ENCODE measurements around the gene CHM. TPM values are rescaled to one million over a fixed set of nuclear protein-coding genes. Genes with fewer than 3 reads are reported as not detected.
"Not testable (repeated sequence)": the region's sequence is repeated elsewhere in the genome, so short reads cannot be mapped to it uniquely, and the experiment has no call there.

Gene CHM
- total and polyA plus RNA-seq, 2 experiments from 2014 or later, result 11.6 to 24.8 TPM

DNA sequence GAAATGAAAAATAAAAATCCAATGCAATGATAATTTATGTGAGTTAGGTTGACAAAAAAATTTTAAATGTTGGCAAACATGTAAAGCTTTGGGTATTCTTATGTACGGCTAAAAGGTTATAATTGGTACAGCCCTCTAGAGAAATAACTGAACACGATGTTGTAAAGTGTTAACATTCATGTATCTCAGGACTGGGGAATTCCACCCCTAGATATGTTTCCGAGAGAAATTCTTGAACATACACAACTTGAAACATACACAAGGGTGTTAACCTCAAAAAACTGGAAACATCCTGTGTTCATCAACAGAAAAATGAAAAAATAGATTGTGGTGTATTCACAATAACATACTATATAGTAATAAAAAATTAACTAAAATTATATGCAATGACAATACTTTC lies 91.8 kb downstream of the CHM start:
- WGBS (ENCODE audit: low lambda C conversion rate, missing lambda C conversion rate), result 76% methylated on average over 3 of the region's 3 CpGs
- no peaks in the 10 kb centered on the region for H3K4me1 ChIP-seq (ENCODE audit: insufficient read depth)
- no peak for DNase-seq (ENCODE audit: low spot score)
- H3K27me3 ChIP-seq, result no peaks in the 10 kb centered on the region
- no peak overlapping the region for H3K27ac ChIP-seq
- H3K4me3 ChIP-seq, result no peak overlapping the region
- no peak overlapping the region for H3K4me2 ChIP-seq
- H2AFZ ChIP-seq, result no peak overlapping the region
- H3K9me2 ChIP-seq (replicated peaks; ENCODE audit: insufficient read depth), result no peaks in the 10 kb centered on the region
- no peaks in the 10 kb centered on the region for H4K20me1 ChIP-seq (ENCODE audit: insufficient read depth, poor library complexity, severe bottlenecking)
- TF ChIP-seq, protein P1, sequence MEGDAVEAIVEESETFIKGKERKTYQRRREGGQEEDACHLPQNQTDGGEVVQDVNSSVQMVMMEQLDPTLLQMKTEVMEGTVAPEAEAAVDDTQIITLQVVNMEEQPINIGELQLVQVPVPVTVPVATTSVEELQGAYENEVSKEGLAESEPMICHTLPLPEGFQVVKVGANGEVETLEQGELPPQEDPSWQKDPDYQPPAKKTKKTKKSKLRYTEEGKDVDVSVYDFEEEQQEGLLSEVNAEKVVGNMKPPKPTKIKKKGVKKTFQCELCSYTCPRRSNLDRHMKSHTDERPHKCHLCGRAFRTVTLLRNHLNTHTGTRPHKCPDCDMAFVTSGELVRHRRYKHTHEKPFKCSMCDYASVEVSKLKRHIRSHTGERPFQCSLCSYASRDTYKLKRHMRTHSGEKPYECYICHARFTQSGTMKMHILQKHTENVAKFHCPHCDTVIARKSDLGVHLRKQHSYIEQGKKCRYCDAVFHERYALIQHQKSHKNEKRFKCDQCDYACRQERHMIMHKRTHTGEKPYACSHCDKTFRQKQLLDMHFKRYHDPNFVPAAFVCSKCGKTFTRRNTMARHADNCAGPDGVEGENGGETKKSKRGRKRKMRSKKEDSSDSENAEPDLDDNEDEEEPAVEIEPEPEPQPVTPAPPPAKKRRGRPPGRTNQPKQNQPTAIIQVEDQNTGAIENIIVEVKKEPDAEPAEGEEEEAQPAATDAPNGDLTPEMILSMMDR (IDR thresholded peaks at IDR 0.05; ENCODE audit: poor library complexity), result no peak
- TF ChIP-seq EZH2 (IDR thresholded peaks at IDR 0.05; ENCODE audit: borderline replicate concordance) (no peak), EZH2phosphoT487 (IDR thresholded peaks at IDR 0.05; ENCODE audit: low read depth, severe bottlenecking, unreplicated experiment) (no peak)
- H3K9me3 ChIP-seq (ENCODE audit: low read depth), result no peaks in the 10 kb centered on the region
- H3K36me3 ChIP-seq (replicated peaks; ENCODE audit: insufficient read depth, low read depth), result no peaks in the 10 kb centered on the region
- H3K79me2 ChIP-seq, result no peaks in the 10 kb centered on the region

DNA sequence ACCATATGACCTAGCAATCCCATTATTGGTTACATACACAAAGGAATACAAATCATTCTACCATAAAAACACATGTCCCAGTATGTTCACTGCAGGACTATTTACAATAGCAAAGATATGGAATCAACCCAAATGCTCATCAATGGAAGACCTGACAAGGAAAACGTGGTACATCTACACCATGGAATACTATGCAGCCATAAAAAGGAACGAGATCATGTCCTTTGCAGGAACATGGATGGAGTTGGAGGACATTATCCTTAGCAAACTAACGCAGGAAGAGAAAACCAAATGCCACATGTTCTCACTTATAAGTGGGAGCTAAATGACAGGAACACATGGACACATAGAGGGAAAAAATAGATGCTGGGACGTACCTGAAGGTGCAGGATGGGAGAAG lies 102.6 kb downstream of the CHM start:
- 55% methylated on average over 4 of the region's 4 CpGs for WGBS (ENCODE audit: low lambda C conversion rate, missing lambda C conversion rate)
- H3K27ac ChIP-seq; H3K36me3 ChIP-seq (replicated peaks; ENCODE audit: insufficient read depth, low read depth); H3K79me2 ChIP-seq; H3K4me2 ChIP-seq; H4K20me1 ChIP-seq (ENCODE audit: insufficient read depth, poor library complexity, severe bottlenecking); H3K4me1 ChIP-seq (ENCODE audit: insufficient read depth); DNase-seq (ENCODE audit: low spot score); H3K9me3 ChIP-seq (ENCODE audit: low read depth); H3K4me3 ChIP-seq; H3K27me3 ChIP-seq; H3K9me2 ChIP-seq (replicated peaks; ENCODE audit: insufficient read depth); H2AFZ ChIP-seq: not testable (repeated sequence)

- Histone ChIP-seq H3K36me3 (replicated peaks; ENCODE audit: insufficient read depth, low read depth) (no peaks in the 10 kb centered on the region), H3K9me3 (ENCODE audit: low read depth) (peaks cover 9% of the 10 kb centered on the region), H3K79me2 (no peaks in the 10 kb centered on the region), H3K27me3 (no peaks in the 10 kb centered on the region), H3K4me2 (no peak overlapping the region), H3K4me3 (no peak overlapping the region), H3K9me2 (replicated peaks; ENCODE audit: insufficient read depth) (no peaks in the 10 kb centered on the region), H2AFZ (no peak overlapping the region), H3K27ac (no peak overlapping the region), H3K4me1 (ENCODE audit: insufficient read depth) (no peaks in the 10 kb centered on the region), H4K20me1 (ENCODE audit: insufficient read depth, poor library complexity, severe bottlenecking) (no peaks in the 10 kb centered on the region)
- TF ChIP-seq EZH2 (IDR thresholded peaks at IDR 0.05; ENCODE audit: borderline replicate concordance) (no peak), EZH2phosphoT487 (IDR thresholded peaks at IDR 0.05; ENCODE audit: low read depth, severe bottlenecking, unreplicated experiment) (no peak)
- TF ChIP-seq, protein P1 (IDR thresholded peaks at IDR 0.05; ENCODE audit: poor library complexity), result no peak
- no peak for DNase-seq (ENCODE audit: low spot score)
- WGBS (ENCODE audit: low lambda C conversion rate, missing lambda C conversion rate), result 73% methylated on average over 1 of the region's 1 CpG
These were observed 106.1 kb downstream of the CHM start for GRCh38 chrX:85941275-85941674.

DNA sequence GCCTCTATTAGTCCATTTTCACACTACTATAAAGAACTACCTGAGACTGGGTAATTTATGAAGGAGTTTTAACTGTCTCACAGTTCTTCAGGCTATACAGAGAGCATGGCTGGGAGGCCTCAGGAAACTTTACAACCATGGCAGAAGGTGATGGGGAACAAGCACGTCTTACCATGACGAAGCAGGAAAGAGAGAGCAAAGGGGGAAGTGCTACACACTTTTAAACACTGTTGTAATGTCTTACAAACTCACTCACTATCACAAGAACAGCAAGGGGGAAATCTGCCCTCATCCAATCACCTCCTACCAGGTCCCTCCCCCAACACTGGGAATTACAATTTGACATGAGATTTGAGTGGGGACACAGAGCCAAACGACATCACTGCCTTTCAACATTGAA lies 107.4 kb downstream of the CHM start:
- not testable (repeated sequence) for H3K4me2 ChIP-seq; H3K79me2 ChIP-seq; H3K27ac ChIP-seq; H3K9me2 ChIP-seq (replicated peaks; ENCODE audit: insufficient read depth); H2AFZ ChIP-seq; H3K4me3 ChIP-seq; H3K27me3 ChIP-seq; H3K9me3 ChIP-seq (ENCODE audit: low read depth); H3K36me3 ChIP-seq (replicated peaks; ENCODE audit: insufficient read depth, low read depth); H4K20me1 ChIP-seq (ENCODE audit: insufficient read depth, poor library complexity, severe bottlenecking); DNase-seq (ENCODE audit: low spot score); H3K4me1 ChIP-seq (ENCODE audit: insufficient read depth)
- 69% methylated on average over 3 of the region's 3 CpGs for WGBS (ENCODE audit: low lambda C conversion rate, missing lambda C conversion rate)

GRCh38 chrX:85934399-85934798 lies 113.0 kb downstream of the CHM start:
- not testable (repeated sequence) for H3K36me3 ChIP-seq (replicated peaks; ENCODE audit: insufficient read depth, low read depth); H3K4me3 ChIP-seq; H3K27ac ChIP-seq; H3K4me1 ChIP-seq (ENCODE audit: insufficient read depth); H4K20me1 ChIP-seq (ENCODE audit: insufficient read depth, poor library complexity, severe bottlenecking); H3K4me2 ChIP-seq; H3K79me2 ChIP-seq; H3K9me3 ChIP-seq (ENCODE audit: low read depth); H3K9me2 ChIP-seq (replicated peaks; ENCODE audit: insufficient read depth); H3K27me3 ChIP-seq; H2AFZ ChIP-seq; DNase-seq (ENCODE audit: low spot score)
- WGBS (ENCODE audit: low lambda C conversion rate, missing lambda C conversion rate), result 63% methylated on average over 2 of the region's 2 CpGs

Data from hepatocyte (in vitro differentiated cells).